Activated CD4-positive, alpha-beta T cell treated with anti-CD3 and anti-CD28 coated beads for 1 hour (primary cell): ENCODE results near the gene COPS3.
"Not testable (repeated sequence)": the region's sequence is repeated elsewhere in the genome, so short reads cannot be mapped to it uniquely, and the experiment has no call there.

Source experiments
- DNase-seq: peaks from one replicate; pipeline ENCODE4 v3.0.0-alpha.2; 2020

Gene COPS3

GRCh38 chr17:17301659-17302058, 20.6 kb upstream of the COPS3 start:
- DNase-seq = not testable (repeated sequence)

- DNase-seq = peak; percentile 38
Observed at GRCh38 chr17:17300624-17301568, 19.9 kb upstream of the COPS3 start.

DNA sequence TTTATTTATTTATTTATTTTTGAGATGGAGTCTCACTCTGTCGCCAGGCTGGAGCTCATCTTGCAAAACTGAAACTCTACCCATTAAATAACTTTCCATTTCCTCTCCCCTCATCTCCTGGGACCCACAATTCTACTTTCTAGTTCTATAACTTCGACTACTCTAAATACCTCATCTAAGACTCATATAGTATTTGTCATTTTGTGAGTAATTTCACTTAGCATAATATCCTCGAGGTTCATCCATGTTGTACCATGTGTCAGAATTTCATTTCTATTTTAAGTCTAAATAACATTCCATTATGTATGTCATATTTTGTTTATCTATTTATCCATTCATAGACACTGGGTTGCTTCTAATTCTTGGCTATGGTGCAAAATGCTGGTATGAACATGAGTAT, 17.1 kb upstream of the COPS3 start:
- DNase-seq = no peak

- no peak for DNase-seq
Observed at GRCh38 chr17:17297217-17297616, 16.2 kb upstream of the COPS3 start.

- no peak for DNase-seq
Observed at GRCh38 chr17:17295141-17295540, 14.1 kb upstream of the COPS3 start.

GRCh38 chr17:17289701-17290100, 8.7 kb upstream of the COPS3 start:
- no peak for DNase-seq

GRCh38 chr17:17289086-17289485, 8.0 kb upstream of the COPS3 start:
- DNase-seq = no peak

DNA sequence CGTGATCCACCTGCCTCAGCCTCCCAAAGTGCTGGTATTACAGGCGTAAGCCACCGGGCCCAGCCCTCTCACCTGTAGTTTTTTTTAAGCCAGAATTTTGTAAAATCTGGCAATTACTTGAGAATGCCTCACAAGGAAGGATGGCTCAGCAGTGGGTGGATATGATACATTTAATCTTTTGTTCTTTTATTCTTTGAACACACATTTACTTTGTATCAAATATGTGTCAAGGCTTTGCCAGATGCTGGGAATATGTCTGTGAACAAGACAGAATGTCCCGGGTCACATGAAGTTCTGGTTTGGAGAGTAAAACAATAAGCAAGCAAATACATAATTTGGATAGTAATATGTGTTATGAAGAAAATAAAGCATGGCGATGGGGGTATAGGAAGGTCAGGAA, 4.9 kb upstream of the COPS3 start:
- DNase-seq = no peak

- no peak for DNase-seq
Observed at GRCh38 chr17:17279316-17279715, 1.7 kb downstream of the COPS3 start.

DNA sequence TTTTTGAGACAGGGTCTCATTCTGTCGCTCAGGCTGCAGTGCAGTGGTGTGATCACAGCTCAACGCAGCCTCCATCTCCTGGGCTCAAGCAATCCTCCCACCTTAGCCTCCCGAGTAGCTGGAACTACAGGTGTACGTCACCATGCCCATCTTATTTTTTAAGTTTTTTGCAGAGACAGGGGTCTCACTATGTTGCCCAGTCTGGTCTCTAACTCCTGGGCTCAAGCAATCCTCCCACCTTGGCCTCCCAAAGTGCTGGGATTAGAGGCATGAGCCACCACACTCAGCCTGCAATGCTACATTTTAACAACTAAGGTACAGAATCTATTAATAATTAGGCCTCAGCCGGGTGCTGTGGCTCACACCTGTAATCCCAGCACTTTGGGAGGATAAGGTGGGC, 3.6 kb downstream of the COPS3 start:
- not testable (repeated sequence) for DNase-seq

GRCh38 chr17:17275971-17276370, 5.1 kb downstream of the COPS3 start:
- no peak for DNase-seq

DNA sequence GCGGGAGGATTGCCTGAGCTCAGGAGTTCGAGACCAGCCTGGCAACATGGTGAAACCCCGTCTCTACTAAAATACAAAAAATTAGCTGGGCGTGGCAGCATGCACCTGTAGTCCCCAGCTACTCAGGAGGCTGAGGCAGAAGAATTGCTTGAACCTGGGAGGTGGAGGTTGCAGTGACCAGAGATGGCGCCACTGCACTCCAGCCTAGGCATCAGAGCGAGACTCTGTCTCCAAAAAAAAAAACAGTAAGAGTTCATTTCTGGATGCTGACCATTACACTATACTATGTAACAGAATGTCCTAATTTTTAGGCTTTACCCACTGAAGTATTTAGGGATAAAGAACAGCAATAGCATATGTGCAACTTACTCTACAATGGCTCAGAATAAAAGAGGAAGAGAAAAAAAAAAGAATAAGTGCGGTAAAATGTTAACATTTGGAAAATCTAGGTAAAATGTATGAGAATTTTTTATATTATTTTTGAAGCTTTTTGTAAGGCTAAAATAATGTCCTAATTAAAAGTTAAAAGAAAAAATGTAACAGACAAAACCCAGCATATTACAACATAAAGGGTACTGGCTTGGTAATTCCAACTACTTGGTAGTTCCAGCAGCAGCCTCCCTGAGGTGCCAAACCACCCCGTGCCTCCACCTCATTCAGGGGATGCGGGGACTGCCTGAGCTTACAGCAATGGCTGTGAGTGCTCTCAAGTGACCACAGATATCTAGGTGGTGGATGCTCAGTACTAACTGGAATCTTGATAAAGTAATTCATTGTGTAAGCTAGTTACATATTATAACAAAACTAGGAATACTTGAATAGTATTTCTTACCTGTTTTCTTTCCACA, 10.9 kb downstream of the COPS3 start:
- DNase-seq = no peak

DNA sequence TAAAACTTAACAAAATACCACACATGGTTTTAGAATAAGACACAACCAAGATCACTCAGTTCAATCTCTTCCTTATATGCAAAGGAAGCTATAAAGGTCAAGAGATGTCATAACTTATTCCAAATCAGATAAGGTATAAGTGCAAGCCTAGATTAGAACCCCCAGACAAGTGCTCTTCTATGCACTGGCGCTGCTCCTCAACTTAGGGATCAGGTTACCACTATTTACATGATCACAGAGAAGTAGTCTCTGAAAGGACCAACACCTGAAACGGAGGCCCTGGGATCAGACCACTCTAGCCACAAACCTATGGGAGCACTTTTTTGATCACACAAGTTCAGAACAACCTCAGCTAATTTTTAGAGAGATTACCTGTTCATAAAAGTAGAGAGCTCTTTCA, 16.6 kb downstream of the COPS3 start:
- no peak for DNase-seq

GRCh38 chr17:17258998-17259397, 22.0 kb downstream of the COPS3 start:
- no peak for DNase-seq

- no peak for DNase-seq
Observed at GRCh38 chr17:17258011-17258410, 23.0 kb downstream of the COPS3 start.

DNA sequence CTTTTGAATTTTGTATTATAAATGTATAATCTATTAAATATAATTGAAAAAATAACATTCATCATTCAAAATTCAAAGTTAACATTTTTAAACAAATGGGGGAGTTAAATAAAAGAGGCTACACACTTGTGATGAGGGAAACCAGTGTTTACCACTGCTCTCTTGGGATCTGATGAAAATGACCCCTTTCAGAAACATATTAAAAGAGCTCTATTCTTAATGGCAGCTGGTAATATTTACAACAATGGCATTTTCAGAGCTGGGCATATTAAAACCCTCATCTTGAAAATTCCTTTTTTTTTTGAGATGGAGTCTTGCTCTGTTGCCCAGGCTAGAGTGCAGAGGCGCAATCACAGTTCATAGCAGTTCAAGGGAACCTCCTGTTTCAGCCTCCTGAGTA, 24.7 kb downstream of the COPS3 start:
- DNase-seq = no peak

GRCh38 chr17:17255689-17256088, 25.4 kb downstream of the COPS3 start:
- not testable (repeated sequence) for DNase-seq

GRCh38 chr17:17254036-17254435, 27.0 kb downstream of the COPS3 start:
- no peak for DNase-seq

- DNase-seq = no peak
Observed at GRCh38 chr17:17253406-17253805, 27.6 kb downstream of the COPS3 start.

- DNase-seq = no peak
Observed at GRCh38 chr17:17252149-17252661, 28.8 kb downstream of the COPS3 start.

- no peak for DNase-seq
Observed at GRCh38 chr17:17246879-17247278, 34.2 kb downstream of the COPS3 start.

DNA sequence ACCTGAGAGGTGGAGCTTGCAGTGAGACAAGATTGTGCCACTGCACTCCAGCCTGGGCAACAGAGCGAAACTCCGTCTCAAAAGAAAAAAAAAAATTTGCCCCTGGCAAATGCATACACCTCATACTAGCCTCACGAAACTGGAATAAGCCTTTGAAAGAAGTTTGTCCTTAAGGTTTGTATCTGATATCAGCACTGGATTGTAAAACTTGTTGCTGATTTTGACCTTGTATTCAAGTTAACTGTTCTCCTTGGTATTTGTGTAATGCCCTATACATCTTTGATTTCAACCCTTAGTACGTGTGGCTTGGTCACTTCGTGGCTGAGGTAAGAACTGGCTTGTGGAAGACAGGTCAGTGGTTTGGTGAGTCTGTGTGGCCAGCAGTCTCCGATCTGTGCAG, 37.9 kb downstream of the COPS3 start:
- DNase-seq = no peak

GRCh38 chr17:17242246-17242645, 38.8 kb downstream of the COPS3 start:
- no peak for DNase-seq

DNA sequence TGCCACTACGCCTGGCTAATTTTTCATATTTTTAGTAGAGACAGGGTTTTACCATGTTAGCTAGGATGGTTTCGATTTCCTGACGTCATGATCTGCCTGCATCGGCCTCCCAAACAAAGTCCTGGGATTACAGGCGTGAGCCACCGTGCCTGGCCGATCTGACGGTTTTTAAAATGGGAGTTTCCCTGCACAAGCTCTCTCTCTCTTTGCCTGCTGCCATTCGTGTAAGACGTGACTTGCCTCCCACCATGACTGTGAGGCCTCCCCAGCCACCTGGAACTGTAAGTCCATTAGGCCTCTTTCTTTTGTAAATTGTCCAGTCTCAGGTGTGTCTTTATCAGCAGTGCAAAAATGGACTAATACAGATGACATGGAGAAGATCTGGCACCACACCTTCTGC, 39.4 kb downstream of the COPS3 start:
- no peak for DNase-seq
